Prostate gland (tissue), 2 donors: ENCODE measurements around the gene HMOX1.

Experiments
- CTCF ChIP-seq, 4 experiments: fragments of 200-600 bp in 2 of 4; fragments of 450-650 bp in 2 of 4; sonication (generic) in 2 of 4; IDR thresholded peaks; 1 replicate in 3 of 4; 2 replicates in 1 of 4; pipeline ENCODE4 v1.5.1; 2016 to 2019; ENCODE audit warnings: antibody characterized with exemption in 4 of 4, mild to moderate bottlenecking in 2 of 4, moderate library complexity in 2 of 4
- POLR2A ChIP-seq: fragments of 450-650 bp; IDR thresholded peaks from one replicate; pipeline ENCODE4 v1.6.1; 2016; ENCODE audit warnings: antibody characterized with exemption, mild to moderate bottlenecking
- POLR2AphosphoS5 ChIP-seq: sonication (generic); formaldehyde crosslinking; IDR thresholded peaks from one replicate; pipeline ENCODE4 v1.6.1; 2017; ENCODE audit warnings: antibody characterized with exemption

DNA sequence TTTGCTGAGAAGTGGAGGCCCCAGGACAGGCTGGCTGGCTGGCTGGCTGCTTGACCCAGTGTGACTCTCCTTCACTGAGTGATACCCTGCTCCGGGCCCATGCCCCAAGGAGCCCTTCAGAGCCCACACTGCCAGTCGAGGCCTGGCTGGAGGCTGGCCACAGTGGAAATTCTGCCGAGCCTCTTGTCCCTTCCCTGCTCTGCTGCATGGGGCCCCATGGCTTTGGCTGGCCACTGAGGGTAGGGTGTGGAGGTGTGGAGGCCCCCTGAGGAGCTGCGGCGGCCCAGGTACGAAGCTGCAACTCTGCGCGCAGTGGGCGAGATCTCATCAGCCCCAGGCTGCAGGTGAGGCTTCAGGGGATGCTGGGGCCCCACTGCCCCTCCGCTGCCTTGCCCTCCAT, 33.4 kb upstream of the HMOX1 start:
- no peak for TF ChIP-seq POLR2A
- no peak for TF ChIP-seq POLR2AphosphoS5
- no peak for TF ChIP-seq CTCF (IDR thresholded peaks at IDR 0.05)
